ENCODE measurements around the gene TMEM145. TPM values are rescaled to one million over a fixed set of nuclear protein-coding genes. Genes with fewer than 3 reads are reported as not detected.

Gene TMEM145
- total and polyA plus RNA-seq, 9 of the 15 experiments (the other 6 are each of a cell fraction or from before 2014, with no cell fraction given), result 0.80 to 5.5 (median 1.9) TPM; not detected in 3

GRCh38 chr19:42283188-42284065 is 29.7 kb upstream of the TMEM145 start (continued):
- TF ChIP-seq TCF15 (CRISPR knock-in tag; IDR thresholded peaks at IDR 0.05), result no peak
- TF ChIP-seq RBM17 (IDR thresholded peaks at IDR 0.05; ENCODE audit: borderline replicate concordance, low read depth, low read length), result no peak
- TF ChIP-seq TRIM24 (IDR thresholded peaks at IDR 0.05), result 0 out of 4 replicates have a peak, but pooled peaks of 1 of the 2 experiments have one; percentile 35
- no peak for TF ChIP-seq BRCA1 (IDR thresholded peaks at IDR 0.05)
- 0 out of 2 replicates have a peak, but pooled peaks have one; percentile 16 for TF ChIP-seq BRCA1 (CRISPR knock-in tag; IDR thresholded peaks at IDR 0.05)
- TF ChIP-seq RAD51 (IDR thresholded peaks at IDR 0.05; ENCODE audit: borderline replicate concordance, low read depth), result no peak
- peak; percentile 29; the same call in 1 of the 2 replicates for TF ChIP-seq NR4A1 (CRISPR knock-in tag; IDR thresholded peaks at IDR 0.05)
- TF ChIP-seq NR4A1 (tag; IDR thresholded peaks at IDR 0.05), result no peak
- TF ChIP-seq ILF3 (IDR thresholded peaks at IDR 0.05; ENCODE audit: borderline replicate concordance), result no peak
- no peak for TF ChIP-seq EWSR1 (IDR thresholded peaks at IDR 0.05; ENCODE audit: borderline replicate concordance, low read depth, partially characterized antibody)
- TF ChIP-seq SMARCA5 (IDR thresholded peaks at IDR 0.05), result peak; percentile 91
- no peak for TF ChIP-seq MED1 (CRISPR knock-in tag; IDR thresholded peaks at IDR 0.05; ENCODE audit: borderline replicate concordance)
- TF ChIP-seq ZNF740 (CRISPR knock-in tag; IDR thresholded peaks at IDR 0.05), result peak; percentile 67; the same call in 1 of the 2 replicates
- TF ChIP-seq ZNF740 (tag; IDR thresholded peaks at IDR 0.05), result no peak
- TF ChIP-seq VEZF1 (CRISPR knock-in tag; IDR thresholded peaks at IDR 0.05), result no peak
- no peak for TF ChIP-seq CHCHD3 (CRISPR knock-in tag; IDR thresholded peaks at IDR 0.05)
- no peak for TF ChIP-seq ILK (tag; IDR thresholded peaks at IDR 0.05; ENCODE audit: borderline replicate concordance, low read depth)
- TF ChIP-seq SFPQ (IDR thresholded peaks at IDR 0.05; ENCODE audit: low read depth, low read length), result no peak
- TF ChIP-seq ZC3H8 (IDR thresholded peaks at IDR 0.05), result no peak
- TF ChIP-seq ZNF77 (CRISPR knock-in tag; IDR thresholded peaks at IDR 0.05), result no peak
- TF ChIP-seq NFIX (CRISPR knock-in tag; IDR thresholded peaks at IDR 0.05; ENCODE audit: low read depth), result no peak
- peak; percentile 62 for TF ChIP-seq CCNT2 (IDR thresholded peaks at IDR 0.05; ENCODE audit: borderline replicate concordance, extremely low read depth, insufficient read length, low read depth, low read length)

Data from K562 (cell line).